Spleen (tissue), 11 donors: Measurements from ENCODE around the gene MAP4K3. TPM values are rescaled to one million over a fixed set of nuclear protein-coding genes. Genes with fewer than 3 reads are reported as not detected.

Experiments
- DNase-seq: peaks from one replicate; pipeline ENCODE4 v3.0.0-alpha.2; 2020
- H3K27ac ChIP-seq, 8 donors: fragments of 200-600 bp; sonication (generic) in 7 of 8; 1 replicate in 4 of 8; 2 replicates in 4 of 8; pipeline versions ENCODE4 v1.5.0 to v1.8.0; 2016 to 2021; ENCODE audit warnings: inconsistent platforms in 4 of 8, mild to moderate bottlenecking in 4 of 8, moderate library complexity in 1 of 8
- H3K27me3 ChIP-seq, 7 donors: fragments of 200-600 bp; sonication (generic) in 6 of 7; replicated peaks in 1 of 7; 1 replicate in 4 of 7; 2 replicates in 3 of 7; pipeline versions ENCODE4 v1.5.0 to v1.8.0; 2016 to 2021; ENCODE audit warnings: inconsistent platforms in 3 of 7, mild to moderate bottlenecking in 1 of 7
- H3K36me3 ChIP-seq, 6 donors: fragments of 200-600 bp; sonication (generic) in 5 of 6; 1 replicate in 4 of 6; 2 replicates in 2 of 6; pipeline versions ENCODE4 v1.5.0 to v1.8.0; 2016 to 2021; ENCODE audit warnings: inconsistent platforms in 2 of 6
- H3K4me1 ChIP-seq, 6 donors: fragments of 200-600 bp; sonication (generic) in 5 of 6; 1 replicate in 3 of 6; 2 replicates in 3 of 6; pipeline versions ENCODE4 v1.5.0 to v1.8.0; 2016 to 2021; ENCODE audit warnings: inconsistent platforms in 3 of 6
- H3K4me3 ChIP-seq, 8 donors: fragments of 200-600 bp; sonication (generic) in 7 of 8; 1 replicate in 4 of 8; 2 replicates in 4 of 8; pipeline versions ENCODE4 v1.5.0 to v1.8.0; 2016 to 2021; ENCODE audit warnings: inconsistent platforms in 4 of 8, mild to moderate bottlenecking in 4 of 8, moderate library complexity in 2 of 8
- H3K9me3 ChIP-seq, 8 donors: fragments of 200-600 bp; sonication (generic) in 7 of 8; 1 replicate in 4 of 8; 2 replicates in 4 of 8; pipeline versions ENCODE4 v1.5.0 to v1.8.0; 2016 to 2021; ENCODE audit warnings: inconsistent platforms in 4 of 8
- POLR2A ChIP-seq, 3 donors: fragments of 450-650 bp; IDR thresholded peaks; one replicate each; pipeline ENCODE4 v1.5.1; 2017; ENCODE audit warnings: antibody characterized with exemption in 3 of 3, mild to moderate bottlenecking in 1 of 3
- POLR2AphosphoS5 ChIP-seq, 3 donors: sonication (generic); formaldehyde crosslinking; IDR thresholded peaks; one replicate each; pipeline ENCODE4 v1.5.1; 2017; ENCODE audit warnings: antibody characterized with exemption in 3 of 3
- WGBS, 5 donors: extraction: QIAGEN DNeasy Blood & Tissue Kit in 3 of 5; methylation state at CpG; one replicate each; pipeline versions ENCODE4 v1.1.5 to v1.1.7; 2013 to 2018; 5-methylcytosine and 5-hydroxymethylcytosine counted together
- intact Hi-C: fragments of 100-400 bp; cut with DNase I; formaldehyde crosslinking; loops from one replicate; pipeline ENCODE4 v1.15.0; 2023; ENCODE audit warnings: low total_unique reads
- polyA plus RNA-seq, 3 donors: library from polyadenylated mRNA; stranded (reverse); fragments of 200-250 nt; gene quantifications; one replicate each; pipeline ENCODE4 v1.2.1, GENCODE V29; 2013
- total RNA-seq, 7 donors: library from RNA; depleted of rRNA in 3 of 7; stranded (reverse); fragments of >200 nt in 3 of 7; fragmentation: NEBNext Ultra II Directional in 4 of 7; extraction: Animal tissue kit (Norgen Biotek cat#: 25700) in 4 of 7; gene quantifications; one replicate each; pipeline versions ENCODE4 v1.1.0 to v1.2.1, GENCODE V29; 2016 to 2021
- TF ChIP-seq, protein P1 (sequence below), 11 experiments: fragments of 200-600 bp in 7 of 11; fragments of 450-650 bp in 4 of 11; sonication (generic) in 4 of 11; IDR thresholded peaks in 8 of 11; conservative IDR thresholded peaks in 3 of 11; 1 replicate in 7 of 11; 2 replicates in 4 of 11; pipeline versions ENCODE4 v1.4.0 to v1.8.0; 2016 to 2021; ENCODE audit warnings: antibody characterized with exemption in 11 of 11, inconsistent platforms in 4 of 11, mild to moderate bottlenecking in 1 of 11
- donor health status: healthy with polysubstance abuse.
- donor health status: DM: no; HTN: no; CAD: no; lungs with moderate emphysema.
- donor health status: DM: no; HTN: no; CAD: no.
- donor health status: Bipolar disorder and iron deficiency.
- donor health status: healthy.
- donor health status: DM: no; HTN: no; CAD: no.
- donor health status: DM: yes; HTN: yes; CAD: no.

Gene MAP4K3
- total and polyA plus RNA-seq, 10 donors, result 5.8 to 49.5 (median 32.6) TPM

GRCh38 chr2:39304200-39304599, 132.9 kb downstream of the MAP4K3 start:
- H3K27ac ChIP-seq, result no peak overlapping the region
- no peaks in the 10 kb centered on the region for H3K9me3 ChIP-seq
- WGBS, 5 donors, result 91 to 100% (median 98%) methylated on average over 1 of the region's 1 CpG
- no peaks in the 10 kb centered on the region for H3K4me1 ChIP-seq
- no peak for TF ChIP-seq POLR2A (IDR thresholded peaks at IDR 0.05)
- TF ChIP-seq POLR2AphosphoS5 (IDR thresholded peaks at IDR 0.05), result no peak
- TF ChIP-seq, protein P1, sequence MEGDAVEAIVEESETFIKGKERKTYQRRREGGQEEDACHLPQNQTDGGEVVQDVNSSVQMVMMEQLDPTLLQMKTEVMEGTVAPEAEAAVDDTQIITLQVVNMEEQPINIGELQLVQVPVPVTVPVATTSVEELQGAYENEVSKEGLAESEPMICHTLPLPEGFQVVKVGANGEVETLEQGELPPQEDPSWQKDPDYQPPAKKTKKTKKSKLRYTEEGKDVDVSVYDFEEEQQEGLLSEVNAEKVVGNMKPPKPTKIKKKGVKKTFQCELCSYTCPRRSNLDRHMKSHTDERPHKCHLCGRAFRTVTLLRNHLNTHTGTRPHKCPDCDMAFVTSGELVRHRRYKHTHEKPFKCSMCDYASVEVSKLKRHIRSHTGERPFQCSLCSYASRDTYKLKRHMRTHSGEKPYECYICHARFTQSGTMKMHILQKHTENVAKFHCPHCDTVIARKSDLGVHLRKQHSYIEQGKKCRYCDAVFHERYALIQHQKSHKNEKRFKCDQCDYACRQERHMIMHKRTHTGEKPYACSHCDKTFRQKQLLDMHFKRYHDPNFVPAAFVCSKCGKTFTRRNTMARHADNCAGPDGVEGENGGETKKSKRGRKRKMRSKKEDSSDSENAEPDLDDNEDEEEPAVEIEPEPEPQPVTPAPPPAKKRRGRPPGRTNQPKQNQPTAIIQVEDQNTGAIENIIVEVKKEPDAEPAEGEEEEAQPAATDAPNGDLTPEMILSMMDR (IDR thresholded peaks at IDR 0.05 in 8 of 11, conservative IDR thresholded peaks at IDR 0.05 in 3 of 11), result no peak
- H3K36me3 ChIP-seq, result peaks cover 0 to 3% (median 0%) of the 10 kb centered on the region in 6 donors
- no peaks in the 10 kb centered on the region for H3K27me3 ChIP-seq
- H3K4me3 ChIP-seq, result no peak overlapping the region
- DNase-seq, result no peak
- intact Hi-C loops, result no loop called here

DNA sequence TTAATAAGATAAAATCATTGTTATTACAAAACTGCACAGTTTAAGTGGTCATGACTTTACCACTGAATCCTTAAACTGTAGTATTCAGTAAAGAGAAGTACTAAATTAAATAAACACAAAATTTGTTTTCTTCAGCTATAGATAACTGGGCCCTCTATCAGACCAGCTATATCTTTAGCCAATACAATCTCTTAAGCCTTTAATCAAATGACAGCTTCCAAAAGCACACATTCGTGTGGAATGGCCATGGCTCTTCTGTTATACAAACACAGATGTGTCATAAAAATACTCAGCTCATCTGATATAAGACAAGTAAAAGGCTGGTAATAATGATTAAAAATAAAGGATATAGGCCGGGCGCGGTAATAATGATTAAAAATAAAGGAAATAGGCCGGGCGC, 135.7 kb downstream of the MAP4K3 start:
- TF ChIP-seq POLR2A (IDR thresholded peaks at IDR 0.05) (no peak), POLR2AphosphoS5 (IDR thresholded peaks at IDR 0.05) (no peak)
- TF ChIP-seq, protein P1 (IDR thresholded peaks at IDR 0.05 in 8 of 11, conservative IDR thresholded peaks at IDR 0.05 in 3 of 11), result no peak
- no peak overlapping the region for H3K4me3 ChIP-seq
- intact Hi-C loops, result no loop called here
- H3K4me1 ChIP-seq, result no peaks in the 10 kb centered on the region
- H3K36me3 ChIP-seq, result peaks cover 0 to 14% (median 0%) of the 10 kb centered on the region in 6 donors
- H3K27ac ChIP-seq, result no peak overlapping the region
- DNase-seq, result no peak
- no peaks in the 10 kb centered on the region for H3K9me3 ChIP-seq
- 89 to 95% (median 94%) methylated on average over 6 of the region's 6 CpGs for WGBS, 5 donors
- no peaks in the 10 kb centered on the region for H3K27me3 ChIP-seq

GRCh38 chr2:39300044-39300978, 136.8 kb downstream of the MAP4K3 start:
- Histone ChIP-seq H3K4me3 (no peak overlapping the region), H3K36me3 (peaks cover 0 to 14% (median 0%) of the 10 kb centered on the region in 6 donors), H3K27ac (no peak overlapping the region), H3K27me3 (no peaks in the 10 kb centered on the region), H3K4me1 (no peaks in the 10 kb centered on the region), H3K9me3 (no peaks in the 10 kb centered on the region)
- WGBS, 5 donors, result 86 to 91% (median 90%) methylated on average over 8 of the region's 8 CpGs
- intact Hi-C loops, result no loop called here
- no peak for DNase-seq
- TF ChIP-seq POLR2AphosphoS5 (IDR thresholded peaks at IDR 0.05) (no peak), POLR2A (IDR thresholded peaks at IDR 0.05) (no peak)
- TF ChIP-seq, protein P1 (IDR thresholded peaks at IDR 0.05 in 8 of 11, conservative IDR thresholded peaks at IDR 0.05 in 3 of 11), result no peak

DNA sequence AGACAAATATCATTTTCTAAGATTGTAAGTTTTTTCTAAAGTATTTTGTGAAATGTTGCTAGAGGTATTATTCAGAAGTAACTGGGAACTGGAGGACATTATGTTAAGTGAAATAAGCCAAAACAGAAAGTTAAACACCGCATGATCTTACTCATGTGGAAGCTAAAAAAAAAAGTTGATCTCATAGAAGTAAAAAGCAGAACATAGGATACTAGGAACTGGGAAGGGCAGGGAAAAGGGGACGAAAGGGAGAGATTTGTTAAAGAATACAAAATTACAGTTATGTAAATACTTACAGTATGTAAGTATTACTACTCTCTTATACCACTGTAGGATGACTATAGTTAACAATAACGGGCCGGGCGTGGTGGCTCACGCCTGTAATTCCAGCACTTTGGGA, 146.7 kb downstream of the MAP4K3 start:
- intact Hi-C loops, result no loop called here
- TF ChIP-seq POLR2AphosphoS5 (IDR thresholded peaks at IDR 0.05) (no peak), POLR2A (IDR thresholded peaks at IDR 0.05) (no peak)
- TF ChIP-seq, protein P1 (IDR thresholded peaks at IDR 0.05 in 8 of 11, conservative IDR thresholded peaks at IDR 0.05 in 3 of 11), result no peak
- Histone ChIP-seq H3K36me3 (peaks cover 0 to 81% (median 24%) of the 10 kb centered on the region in 6 donors), H3K4me1 (no peaks in the 10 kb centered on the region), H3K27ac (no peak overlapping the region), H3K9me3 (no peaks in the 10 kb centered on the region), H3K4me3 (no peak overlapping the region), H3K27me3 (no peaks in the 10 kb centered on the region)
- WGBS, 5 donors, result 92 to 98% (median 95%) methylated on average over 6 of the region's 6 CpGs
- no peak for DNase-seq
